Hematopoietic multipotent progenitor cell treated with erythropoietin and hydrocortisone succinate and interleukin-3 and kit ligand, for 4 days (in vitro differentiated cells): ENCODE results near the gene MYRF.

Source experiments
- DNase-seq: peaks from one replicate; pipeline ENCODE4 v3.0.0-alpha.2; 2015

MYRF gene

GRCh38 chr11:61799665-61800284 is 47.3 kb downstream of the MYRF start:
- DNase-seq, result no peak

DNA sequence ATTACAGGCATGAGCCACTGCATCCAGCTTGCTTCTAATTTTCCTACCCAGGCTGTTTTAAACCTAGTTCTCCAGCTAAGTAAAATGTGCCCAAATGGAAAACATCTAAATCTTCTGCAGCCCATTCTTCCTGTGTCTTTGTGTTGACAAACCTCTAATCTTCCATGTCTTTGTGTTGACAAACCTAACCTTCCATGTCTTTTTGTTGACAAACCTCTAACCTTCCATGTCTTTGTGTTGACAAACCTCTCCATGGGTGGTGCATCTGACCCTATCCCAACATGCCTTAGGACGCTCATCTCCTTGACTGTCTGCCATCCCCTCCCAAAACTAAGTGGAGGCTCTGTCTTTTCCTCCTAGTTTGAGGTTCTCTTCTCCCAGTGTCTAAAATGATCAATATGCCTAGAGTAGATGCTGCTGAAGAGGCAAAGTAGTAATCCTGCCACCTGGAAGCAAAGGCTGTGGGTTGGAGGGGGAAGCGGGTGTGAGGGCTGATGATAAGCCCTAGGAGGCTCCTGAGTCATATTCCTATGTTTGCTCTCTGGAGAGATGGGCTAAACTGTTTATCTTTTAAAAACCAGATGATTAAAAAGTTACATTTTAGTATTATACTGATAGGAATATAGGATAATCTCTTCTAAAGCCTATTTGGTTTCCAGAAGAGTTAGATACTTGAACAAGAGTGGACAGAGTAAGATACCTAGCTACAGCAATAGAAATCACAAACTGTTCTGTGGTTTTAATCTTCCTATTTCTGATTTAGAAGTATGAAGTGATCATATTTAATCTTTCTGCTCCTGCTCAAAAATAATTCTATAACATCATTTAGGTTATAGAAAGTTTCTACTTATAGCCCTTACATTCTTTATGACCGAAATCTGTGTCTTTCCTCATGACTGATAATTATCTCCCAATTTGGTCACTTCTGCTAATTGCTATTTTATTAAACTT is 48.2 kb downstream of the MYRF start:
- peak; percentile 72 for DNase-seq

GRCh38 chr11:61802605-61803004 is 50.2 kb downstream of the MYRF start:
- DNase-seq, result no peak

- no peak for DNase-seq
Measured at GRCh38 chr11:61803889-61804647, 51.6 kb downstream of the MYRF start.

DNA sequence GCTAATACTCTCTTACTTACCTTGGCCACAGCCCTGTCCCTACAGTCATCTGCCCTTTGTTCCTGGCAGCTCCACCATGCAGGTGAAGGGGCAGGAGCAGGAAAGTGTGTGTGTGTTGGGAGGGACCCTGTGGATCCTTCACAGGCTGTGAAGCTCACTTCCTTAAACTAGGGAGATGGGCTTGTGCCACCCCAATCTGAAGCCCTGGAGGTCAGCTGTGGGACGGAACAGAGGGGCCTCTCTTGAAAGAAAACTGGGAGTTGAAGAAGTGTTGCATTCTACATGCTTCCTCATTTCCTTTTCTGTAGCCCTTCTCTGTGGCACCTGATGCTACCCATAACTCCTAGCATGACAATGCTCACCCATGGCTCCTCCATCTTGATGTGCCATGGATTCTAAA is 52.7 kb downstream of the MYRF start:
- no peak for DNase-seq

GRCh38 chr11:61806785-61807184 is 54.3 kb downstream of the MYRF start:
- no peak for DNase-seq

- no peak for DNase-seq
Measured at GRCh38 chr11:61810671-61811175, 58.3 kb downstream of the MYRF start.

- no peak for DNase-seq
Measured at GRCh38 chr11:61811831-61812230, 59.4 kb downstream of the MYRF start.

- no peak for DNase-seq
Measured at GRCh38 chr11:61812736-61813411, 60.4 kb downstream of the MYRF start.

GRCh38 chr11:61814247-61814957 is 62.0 kb downstream of the MYRF start:
- peak; percentile 81 for DNase-seq

GRCh38 chr11:61814958-61815789 is 62.7 kb downstream of the MYRF start:
- DNase-seq, result peak; percentile 97

DNA sequence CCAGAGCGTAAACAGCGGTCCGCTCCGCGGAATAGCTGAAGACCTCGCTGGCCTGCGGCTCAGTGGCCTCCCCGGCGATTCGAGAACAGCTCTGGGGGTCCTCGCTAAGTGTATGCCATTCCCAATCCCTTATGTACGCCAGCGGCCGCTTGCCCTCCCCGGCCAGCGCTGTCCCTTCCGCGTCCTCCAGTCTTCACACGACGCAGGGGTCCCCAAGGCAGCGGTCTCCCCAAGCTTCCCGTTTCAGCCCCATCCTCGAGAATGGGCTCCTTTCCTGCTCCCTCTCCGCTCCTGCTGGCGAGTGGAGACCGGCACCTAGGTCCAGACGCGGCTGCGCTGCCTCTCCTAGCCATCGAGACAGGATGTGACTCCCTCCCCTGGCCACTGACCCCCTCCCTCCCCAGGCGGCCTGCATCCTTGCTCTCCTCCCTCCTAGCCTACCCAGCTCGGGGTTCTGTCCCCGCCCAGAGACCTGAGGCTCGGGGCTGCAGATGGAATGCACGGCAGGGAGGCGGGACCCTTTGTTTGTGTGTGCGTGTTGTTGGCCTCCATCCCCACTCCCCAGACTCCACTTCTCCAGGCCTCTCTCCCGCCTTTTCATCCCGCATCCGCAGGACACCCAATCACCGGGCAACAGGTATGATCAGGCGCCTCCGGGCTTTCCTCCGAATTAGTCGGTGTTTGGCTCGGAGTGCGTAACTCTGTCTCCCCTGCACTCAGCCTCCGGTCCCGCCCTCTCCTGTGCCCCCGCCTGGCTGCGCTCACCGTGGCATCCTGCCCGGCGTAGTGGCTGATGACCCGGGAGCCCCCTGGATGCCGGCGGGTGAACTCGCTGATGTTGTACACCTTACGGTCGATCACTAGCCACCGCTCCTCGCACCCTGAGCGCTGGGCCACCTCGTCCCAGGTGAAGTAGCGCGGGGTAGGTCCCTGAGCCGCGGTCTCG is 63.6 kb downstream of the MYRF start:
- DNase-seq, result peak; percentile 83

DNA sequence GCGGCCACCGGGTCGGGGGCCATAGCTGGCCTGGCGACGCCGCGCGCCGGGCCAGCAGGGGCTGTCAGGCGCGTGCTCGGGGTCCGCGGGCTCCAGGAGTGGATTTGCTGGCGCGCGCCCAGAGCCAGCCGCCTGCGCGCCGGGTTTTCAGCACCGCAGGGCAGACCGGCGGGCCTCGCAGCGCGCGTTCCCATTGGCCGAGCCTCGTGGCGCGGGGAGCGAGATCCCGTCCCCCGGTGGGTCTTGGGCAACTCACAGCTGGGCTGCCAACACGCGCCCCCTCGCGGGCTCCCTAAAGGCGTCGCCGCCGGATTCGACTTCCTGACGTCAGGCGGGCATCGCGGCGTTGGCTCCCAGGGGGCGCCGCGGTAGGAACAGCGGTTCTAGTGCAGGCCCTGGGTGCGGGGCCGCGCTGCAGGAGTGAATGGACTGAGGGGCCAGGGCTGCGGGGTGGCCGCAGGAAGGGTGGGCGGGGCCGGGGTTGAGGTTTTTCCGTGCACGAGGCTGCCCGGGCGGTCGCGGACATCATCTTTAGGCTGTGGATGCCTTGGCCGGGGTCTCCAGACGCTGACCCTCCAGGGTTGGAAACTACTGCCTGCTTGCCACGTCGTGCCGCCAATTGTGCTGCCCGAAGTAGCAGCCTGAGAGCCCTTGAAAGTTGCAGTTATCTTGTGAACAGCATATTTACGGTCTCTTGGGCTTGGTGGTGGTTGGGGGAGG is 64.5 kb downstream of the MYRF start, which contains the start of gene FADS1:
FADS1 (minus strand) TSS at position 268 of the 720 bp plus-strand sequence; CDS start at position 194, 74 bp downstream.
- DNase-seq, result peak; percentile 99

DNA sequence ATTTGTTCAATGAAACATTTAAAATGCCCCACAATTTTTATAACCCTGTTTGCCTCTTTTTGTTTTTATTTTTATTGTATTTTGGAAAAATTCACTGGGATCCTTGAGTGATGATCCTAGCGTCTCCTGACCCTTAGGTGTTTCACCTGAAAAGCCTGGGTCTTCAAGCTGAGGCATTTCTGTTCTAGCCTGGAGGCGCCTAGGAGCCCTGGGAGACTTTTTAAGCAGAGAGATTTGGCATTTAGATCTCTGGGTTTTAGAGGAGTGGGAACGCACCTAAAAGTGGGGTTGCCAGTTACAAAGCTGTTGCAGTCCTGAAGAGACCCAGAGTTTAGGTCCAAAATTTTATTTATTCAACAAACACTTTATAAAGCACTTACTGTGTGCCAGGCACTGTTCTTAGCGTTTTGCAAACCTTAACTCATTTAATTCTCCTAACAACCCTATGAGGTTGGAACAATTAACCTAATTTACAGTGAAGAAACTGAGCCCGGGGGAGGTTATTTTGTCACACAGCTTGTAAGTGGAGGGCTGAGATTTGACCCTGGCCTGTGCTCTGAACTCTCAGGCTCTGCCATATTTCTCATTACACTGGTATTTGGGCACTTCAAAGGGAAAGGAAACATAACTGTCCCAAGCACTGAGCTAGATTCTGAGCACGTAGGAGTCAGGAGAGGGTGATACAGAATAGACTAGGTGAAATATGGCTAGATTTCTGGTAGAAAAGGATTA is 65.2 kb downstream of the MYRF start:
- DNase-seq, result no peak

DNA sequence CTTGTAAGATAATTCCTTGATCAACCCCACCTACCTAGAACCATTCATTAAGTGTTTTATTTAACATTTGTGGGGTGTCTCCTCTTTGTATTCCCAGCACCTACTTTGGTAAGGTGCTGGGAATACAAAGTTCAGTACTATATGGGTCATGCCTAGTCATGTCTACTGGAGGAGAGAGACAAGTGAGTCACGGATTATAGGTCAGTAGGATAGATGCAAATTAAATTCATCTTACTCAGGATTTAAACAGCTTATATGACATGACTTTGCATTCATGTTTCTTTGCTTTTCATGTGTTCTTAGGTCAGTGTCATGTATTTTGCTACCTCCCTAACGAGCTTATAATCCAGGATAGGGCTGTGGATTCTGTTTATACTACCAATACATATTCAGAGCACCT is 67.7 kb downstream of the MYRF start:
- DNase-seq, result no peak

GRCh38 chr11:61826930-61827570 is 74.6 kb downstream of the MYRF start:
- DNase-seq, result peak; percentile 86

DNA sequence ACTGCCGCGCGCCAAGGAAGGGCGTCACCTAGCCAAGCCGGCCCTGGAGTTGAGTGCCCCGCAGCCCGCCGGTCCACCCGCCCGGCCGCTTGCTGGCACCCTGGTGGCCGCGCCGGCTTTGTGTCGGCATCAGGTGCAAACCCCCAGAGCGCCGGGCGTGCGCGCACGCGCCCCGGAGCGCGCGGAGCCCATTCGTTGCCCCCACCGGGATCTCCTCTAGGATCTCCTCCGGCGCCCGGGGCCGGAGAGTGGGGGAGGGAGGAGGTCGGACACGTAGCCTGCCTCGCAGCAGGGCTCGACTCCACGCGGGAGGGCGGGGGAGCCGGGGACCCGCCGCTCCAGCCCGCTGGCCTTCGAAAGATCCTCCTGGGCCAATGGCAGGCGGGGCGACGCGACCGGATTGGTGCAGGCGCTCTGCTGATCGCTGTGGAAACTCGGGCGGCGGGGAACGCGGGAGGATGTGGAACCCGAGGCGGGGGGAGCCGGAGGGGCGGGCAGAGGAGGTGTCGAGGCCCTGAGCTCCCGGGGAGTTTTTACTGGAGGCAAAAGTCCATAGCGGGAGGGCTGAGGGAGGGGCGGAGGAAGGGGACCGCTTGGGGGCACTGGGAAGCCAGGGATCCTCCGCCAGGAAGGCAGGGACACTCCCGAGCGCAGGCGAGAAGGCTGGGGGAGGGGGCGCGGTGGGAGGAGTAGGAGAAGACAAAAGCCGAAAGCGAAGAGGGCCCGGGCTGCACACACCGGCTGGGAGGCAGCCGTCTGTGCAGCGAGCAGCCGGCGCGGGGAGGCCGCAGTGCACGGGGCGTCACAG is 75.3 kb downstream of the MYRF start, which contains the start of gene FADS2:
FADS2 (plus strand) TSS at position 730 of the 808 bp plus-strand sequence. CDS start 91 bp downstream, outside the sequence.
- DNase-seq, result peak; percentile 99
